C4-2B (cell line): Measurements from ENCODE around the gene CYP1A1.

ENCODE experiments used
- CTCF ChIP-seq: fragments of 450-650 bp; conservative IDR thresholded peaks from 2 replicates; pipeline ENCODE4 v1.5.1; 2017; ENCODE audit warnings: mild to moderate bottlenecking
- ZFX ChIP-seq: fragments of 450-650 bp; IDR thresholded peaks from 2 replicates; pipeline ENCODE4 v1.6.1; 2017

- TF ChIP-seq CTCF, result no peak
- TF ChIP-seq ZFX, result no peak
Measured at GRCh38 chr15:74722591-74722990, 2.7 kb downstream of the CYP1A1 start.
